Activated T-cell treated with anti-CD3 and anti-CD28 coated beads for 24 hours (primary cell): Measurements from ENCODE around the gene VMP1.
"Not testable (repeated sequence)": the region's sequence is repeated elsewhere in the genome, so short reads cannot be mapped to it uniquely, and the experiment has no call there.

Experiments used
- DNase-seq: peaks from one replicate; pipeline ENCODE4 v3.0.0-alpha.2; 2020; ENCODE audit warnings: low read depth

VMP1 gene

DNA sequence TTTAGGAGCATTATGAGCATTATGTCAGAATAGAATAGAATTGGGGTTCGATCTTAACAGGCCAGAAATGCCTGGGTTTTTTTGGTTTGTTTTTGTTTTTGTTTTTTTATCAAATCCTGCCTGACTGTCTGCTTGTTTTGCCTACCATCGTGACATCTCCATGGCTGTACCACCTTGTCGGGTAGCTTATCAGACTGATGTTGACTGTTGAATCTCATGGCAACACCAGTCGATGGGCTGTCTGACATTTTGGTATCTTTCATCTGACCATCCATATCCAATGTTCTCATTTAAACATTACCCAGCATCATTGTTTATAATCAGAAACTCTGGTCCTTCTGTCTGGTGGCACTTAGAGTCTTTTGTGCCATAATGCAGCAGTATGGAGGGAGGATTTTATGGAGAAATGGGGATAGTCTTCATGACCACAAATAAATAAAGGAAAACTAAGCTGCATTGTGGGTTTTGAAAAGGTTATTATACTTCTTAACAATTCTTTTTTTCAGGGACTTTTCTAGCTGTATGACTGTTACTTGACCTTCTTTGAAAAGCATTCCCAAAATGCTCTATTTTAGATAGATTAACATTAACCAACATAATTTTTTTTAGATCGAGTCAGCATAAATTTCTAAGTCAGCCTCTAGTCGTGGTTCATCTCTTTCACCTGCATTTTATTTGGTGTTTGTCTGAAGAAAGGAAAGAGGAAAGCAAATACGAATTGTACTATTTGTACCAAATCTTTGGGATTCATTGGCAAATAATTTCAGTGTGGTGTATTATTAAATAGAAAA, 133.8 kb downstream of the VMP1 start:
- not testable (repeated sequence) for DNase-seq

- not testable (repeated sequence) for DNase-seq
Observed at GRCh38 chr17:59841882-59842263, 134.4 kb downstream of the VMP1 start.

- DNase-seq, result peak; percentile 65
Observed at GRCh38 chr17:59842901-59843652, 135.6 kb downstream of the VMP1 start.

- DNase-seq, result no peak
Observed at GRCh38 chr17:59844884-59845594, 137.6 kb downstream of the VMP1 start.

- DNase-seq, result no peak
Observed at GRCh38 chr17:59845595-59846393, 138.3 kb downstream of the VMP1 start.

DNA sequence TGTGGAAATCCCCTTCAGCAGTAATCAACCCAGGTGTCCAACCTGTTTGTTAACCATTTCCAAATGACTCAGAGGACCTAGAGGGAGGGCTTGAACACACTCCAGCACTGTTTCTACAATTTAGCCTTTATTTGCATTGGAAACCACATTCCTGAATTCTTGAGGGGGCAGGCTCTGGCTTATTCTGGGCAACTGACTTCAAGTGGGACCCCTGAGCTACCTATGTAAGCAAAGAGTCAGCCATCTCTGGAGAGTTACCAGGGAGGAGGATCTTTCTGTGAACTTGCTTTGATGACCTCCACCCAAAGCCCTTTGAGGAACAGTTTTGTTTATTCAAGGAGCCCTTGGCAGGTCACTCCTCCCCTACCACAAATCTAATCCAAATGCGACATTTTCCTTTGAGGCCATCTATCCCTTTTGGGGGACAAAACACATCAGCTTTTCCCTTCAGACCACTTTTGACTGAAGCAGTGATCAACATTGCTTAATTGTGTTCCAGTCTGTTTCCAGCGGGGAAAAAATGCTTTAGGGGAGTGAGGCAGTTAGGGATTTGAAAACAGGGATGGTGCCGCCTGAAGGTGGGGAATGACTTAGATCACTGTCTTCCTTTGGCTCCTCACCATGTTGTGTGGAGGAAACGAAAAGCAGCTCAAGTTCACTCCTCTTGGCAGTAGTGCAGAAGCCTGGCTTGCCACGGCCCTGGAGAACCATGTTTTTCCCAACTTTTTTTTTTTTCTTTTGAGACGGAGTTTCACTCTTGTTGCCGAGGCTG, 139.1 kb downstream of the VMP1 start:
- DNase-seq, result no peak

DNA sequence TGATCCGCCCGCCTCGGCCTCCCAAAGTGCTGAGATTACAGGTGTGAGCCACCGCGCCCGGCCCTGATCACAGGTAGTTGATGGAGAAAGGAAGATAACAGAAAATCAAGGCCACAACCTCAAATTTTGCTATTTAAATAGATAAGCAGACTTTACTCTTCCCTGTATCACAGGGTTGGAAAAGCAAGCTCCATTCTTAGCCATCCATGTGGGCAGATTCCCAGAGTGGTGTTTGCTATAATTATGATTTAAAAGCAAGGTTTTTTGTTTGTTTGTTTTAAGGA, 140.9 kb downstream of the VMP1 start:
- no peak for DNase-seq

DNA sequence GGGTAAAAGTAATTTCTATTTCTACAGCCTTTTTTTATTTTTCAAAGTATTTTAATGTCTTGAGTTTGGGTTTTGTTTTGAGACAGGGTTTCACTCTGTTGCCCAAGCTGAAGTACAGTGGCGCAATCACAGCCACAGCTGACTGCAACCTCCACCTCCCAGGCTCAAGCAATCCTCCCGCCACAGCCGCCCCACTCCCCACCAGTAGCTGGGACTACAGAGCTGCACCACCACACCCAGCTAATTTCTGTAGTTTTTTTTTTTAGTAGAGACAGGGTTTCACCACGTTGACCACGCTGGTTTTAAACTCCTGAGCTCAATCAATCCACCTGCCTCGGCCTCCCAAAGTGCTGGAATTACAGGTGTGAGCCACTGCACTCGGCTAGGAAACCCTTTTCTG, 141.3 kb downstream of the VMP1 start:
- DNase-seq, result no peak

DNA sequence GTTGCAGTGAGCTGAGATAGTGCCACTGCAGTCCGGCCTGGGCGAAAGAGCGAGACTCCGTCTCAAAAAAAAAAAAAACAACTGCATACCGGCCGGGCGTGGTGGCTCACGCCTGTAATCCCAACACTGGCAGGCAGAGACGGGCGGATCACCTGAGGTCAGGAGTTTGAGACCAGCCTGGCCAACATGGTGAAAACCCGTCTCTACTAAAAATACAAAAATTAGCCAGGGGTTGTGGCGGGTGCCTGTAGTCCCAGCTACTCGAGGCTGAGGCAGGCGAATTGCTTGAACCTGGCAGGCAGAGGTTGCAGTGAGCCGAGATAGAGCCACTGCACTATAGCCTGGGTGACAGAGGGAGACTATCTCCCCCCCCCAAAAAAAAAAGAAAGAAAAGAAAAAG, 142.9 kb downstream of the VMP1 start:
- not testable (repeated sequence) for DNase-seq

DNA sequence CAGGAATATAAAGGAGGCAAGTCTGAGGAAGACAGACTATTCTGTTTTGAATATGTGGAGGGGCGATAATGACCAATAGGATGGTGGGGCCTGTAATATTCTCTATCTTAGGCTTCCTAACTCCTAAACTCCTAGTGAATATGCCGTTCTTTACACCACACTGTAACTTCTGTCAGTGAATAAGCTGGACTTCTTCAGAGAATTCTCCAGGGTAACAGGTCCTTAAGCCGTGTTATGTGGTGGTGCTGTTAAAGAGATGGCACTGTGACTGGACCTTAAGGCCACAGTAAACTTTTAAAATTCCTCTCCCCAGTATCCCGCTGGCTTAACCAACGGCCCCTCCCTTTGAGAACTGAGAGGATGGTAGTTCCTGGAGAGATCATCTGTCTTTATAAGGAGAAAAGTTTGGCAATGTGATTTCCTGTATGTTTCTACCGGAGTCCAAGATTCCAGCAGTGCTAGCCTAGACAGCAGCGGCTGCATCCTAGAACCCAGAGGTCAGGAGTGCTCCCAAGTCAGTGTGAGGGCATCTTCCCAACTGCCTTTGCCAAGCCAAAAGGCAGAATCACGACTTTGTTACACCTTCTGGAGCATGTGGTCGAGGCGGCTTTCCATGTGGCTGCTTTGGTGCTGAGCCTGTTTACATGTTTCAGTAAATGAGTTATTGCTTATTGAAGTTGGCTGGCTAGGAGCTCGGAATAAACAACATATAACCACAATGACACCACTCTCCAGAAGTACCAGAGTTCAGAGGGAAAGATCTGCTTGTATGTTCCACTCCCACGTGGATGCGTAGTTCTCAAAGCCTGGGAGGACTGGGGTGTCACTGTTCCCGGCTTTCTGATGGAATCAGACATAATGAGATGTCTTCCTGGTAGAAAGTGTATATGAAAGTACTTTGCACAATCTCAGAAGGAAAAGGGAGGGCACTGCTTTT, 144.3 kb downstream of the VMP1 start:
- no peak for DNase-seq

GRCh38 chr17:59852847-59853167, 145.4 kb downstream of the VMP1 start:
- DNase-seq, result not testable (repeated sequence)

DNA sequence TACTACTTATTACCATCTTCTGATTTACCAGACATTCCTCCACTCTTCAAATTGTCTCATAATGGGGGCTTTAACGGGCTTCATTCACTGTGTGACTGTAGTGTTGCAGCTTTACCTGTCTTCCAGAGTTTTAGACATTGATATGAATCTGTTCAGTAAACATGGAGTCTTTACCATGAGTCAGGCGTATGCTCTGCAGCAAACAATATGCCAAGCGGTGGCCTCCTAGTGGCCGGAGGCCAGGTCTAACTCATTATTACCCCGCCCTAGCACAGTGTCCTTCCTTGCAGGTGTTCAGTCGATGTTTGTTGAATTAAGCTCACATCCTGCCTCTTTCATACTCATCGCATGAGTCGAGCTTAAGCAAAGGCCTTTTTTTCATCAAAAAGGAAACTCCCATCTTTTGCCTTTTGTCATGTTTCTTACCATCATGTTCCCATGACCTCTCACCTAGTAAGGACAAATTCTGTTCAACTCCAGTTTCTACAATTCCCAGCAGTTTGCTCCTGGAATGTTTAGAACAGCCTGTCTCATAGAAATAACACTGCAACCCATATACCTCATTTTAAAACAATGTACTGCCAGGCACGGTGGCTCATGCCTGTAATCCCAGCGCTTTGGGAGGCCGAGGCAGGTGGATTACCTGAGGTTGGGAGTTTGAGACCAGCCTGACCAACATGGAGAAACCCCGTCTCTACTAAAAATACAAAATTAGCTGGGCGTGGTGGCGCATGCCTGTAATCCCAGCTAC, 145.9 kb downstream of the VMP1 start:
- no peak for DNase-seq

GRCh38 chr17:59853919-59854729, 146.7 kb downstream of the VMP1 start:
- not testable (repeated sequence) for DNase-seq

- no peak for DNase-seq
Observed at GRCh38 chr17:59856859-59857794, 149.7 kb downstream of the VMP1 start.

DNA sequence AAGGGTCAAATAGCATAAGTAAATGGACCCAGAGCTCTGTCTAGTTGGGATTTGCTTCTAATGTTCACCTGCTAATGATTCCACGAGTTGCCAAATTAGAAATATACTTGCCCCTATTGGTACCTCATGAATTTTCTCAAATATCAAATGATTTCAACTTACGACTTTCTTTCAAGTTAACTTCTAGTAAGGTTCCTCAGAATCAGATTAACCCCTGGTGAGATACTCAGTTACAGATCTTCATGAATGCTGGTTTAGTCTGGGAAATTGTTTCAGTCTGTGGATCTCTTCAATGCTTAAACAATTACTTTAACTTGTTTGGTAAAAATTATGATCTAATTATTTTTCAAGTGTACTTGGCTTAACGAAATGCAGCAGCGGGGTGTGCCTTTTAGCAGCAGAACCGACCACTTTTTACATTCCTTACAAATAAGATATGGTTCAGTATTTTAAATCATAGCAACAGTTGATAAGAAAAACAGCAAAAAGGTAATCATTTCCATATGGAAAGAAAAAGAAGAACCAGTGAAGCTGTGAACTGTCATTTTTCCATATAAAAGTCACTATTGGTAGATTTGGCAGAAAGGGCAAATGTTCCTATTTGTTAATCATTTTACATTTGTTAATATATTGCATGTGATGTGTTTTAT, 150.8 kb downstream of the VMP1 start:
- no peak for DNase-seq

DNA sequence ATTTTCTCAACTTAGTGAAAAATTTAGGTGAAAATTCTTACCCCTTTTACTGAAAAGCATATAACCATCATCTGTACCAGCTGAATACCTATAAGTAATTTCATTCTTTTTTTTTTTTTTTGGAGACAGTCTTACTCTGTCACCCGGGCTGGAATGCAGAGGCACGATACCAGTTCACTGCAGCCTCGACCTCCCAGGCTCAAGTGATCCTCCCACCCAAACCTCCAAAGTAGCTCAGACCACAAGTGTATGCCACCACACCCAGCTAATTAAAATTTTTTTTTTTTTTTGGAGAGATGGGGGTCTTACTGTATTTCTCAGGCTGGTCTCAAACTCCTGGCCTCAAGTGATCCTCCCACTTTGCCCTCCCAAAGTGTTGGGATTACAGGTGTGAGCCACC, 151.5 kb downstream of the VMP1 start:
- no peak for DNase-seq

GRCh38 chr17:59859444-59860025, 152.1 kb downstream of the VMP1 start:
- no peak for DNase-seq
